HG03342 (cell line): Measurements from ENCODE around the gene OR9Q1.

Experiments
- ATAC-seq: cut with Tn5 transposase; IDR thresholded peaks from one replicate; pipeline ENCODE4 v1.9.1; 2021; ENCODE audit warnings: mild to moderate bottlenecking, moderate library complexity; ENCODE audit not compliant: unreplicated experiment

The OR9Q1 gene

DNA sequence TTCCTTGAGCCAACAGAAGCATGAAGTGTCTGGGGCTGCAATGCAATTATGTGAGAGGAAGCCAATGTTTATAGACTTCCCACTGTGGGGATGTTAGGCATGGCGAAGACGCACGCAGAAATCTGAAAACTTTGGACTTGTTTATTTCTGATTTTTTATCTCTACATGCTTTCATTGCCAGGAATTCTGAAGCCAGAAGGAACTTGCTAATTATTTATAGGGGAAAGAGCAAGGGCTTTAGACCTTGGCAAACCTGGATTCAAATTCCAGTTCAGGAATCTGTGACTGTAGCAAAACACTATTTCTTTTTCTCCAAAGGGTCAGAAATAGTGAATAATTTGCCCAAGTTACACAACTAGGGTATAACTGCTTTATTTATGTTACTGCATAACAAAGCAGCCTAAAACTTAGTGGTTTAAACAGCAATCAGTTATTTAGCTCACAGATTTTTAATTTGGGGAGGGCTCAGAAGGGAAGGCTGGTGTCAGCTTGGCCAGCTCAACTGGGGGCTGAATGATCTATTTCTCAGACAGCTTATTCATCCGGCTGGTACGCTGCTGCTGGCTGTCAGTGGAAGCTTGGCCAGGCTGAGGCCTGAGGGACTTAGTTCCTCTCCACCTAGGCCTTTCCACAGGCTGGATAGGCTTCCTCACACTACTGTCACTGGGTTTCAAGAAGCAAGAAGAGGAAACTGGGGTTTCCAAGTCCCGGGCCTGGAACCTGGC, 5.2 kb downstream of the OR9Q1 start:
- no peak for ATAC-seq

- ATAC-seq: no peak
These were observed 7.0 kb downstream of the OR9Q1 start, which contains the start of gene OR6Q1 for GRCh38 chr11:58030653-58031052. Gene OR6Q1, plus strand, starts transcription at chr11:58030953. Its CDS starts 0 bp downstream, at chr11:58030953.

DNA sequence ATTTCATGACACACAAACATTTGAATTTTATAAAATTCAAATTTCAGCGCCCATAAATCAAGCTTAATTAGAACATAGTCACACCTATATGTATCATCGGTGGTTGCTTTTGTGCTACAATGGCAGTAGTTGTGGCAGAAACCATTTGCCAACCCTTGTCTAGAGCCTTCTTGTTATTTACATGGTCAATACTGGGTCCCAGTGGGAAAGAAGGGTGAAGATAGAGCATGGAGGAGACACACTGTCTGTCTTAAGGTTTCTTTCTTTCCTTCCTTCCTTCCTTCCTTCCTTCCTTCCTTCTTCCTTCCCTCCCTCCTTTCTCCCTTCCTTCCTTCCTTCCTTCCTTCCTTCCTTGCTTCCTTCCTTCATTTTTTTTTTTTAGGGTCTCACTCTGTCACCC, 10.8 kb downstream of the OR9Q1 start:
- no peak for ATAC-seq

DNA sequence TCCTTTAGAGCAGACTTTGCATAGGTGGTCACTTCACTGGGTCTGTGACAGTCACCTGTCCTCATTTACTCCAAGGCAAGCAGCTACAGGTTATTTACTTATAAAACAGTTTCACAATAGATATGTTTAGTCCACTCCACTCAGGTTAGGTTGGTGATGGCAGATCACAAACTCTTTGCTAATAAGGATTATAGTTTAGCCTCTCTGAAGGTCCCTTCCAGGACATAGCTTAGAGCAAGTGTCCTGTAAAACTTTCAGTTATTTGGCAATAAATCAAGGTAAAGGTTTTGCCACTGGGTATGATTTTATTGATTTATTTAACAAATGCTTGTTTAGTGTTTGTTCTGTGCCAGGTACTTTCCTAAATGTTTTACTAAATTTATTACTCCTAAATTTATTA, 15.9 kb downstream of the OR9Q1 start:
- no peak for ATAC-seq

DNA sequence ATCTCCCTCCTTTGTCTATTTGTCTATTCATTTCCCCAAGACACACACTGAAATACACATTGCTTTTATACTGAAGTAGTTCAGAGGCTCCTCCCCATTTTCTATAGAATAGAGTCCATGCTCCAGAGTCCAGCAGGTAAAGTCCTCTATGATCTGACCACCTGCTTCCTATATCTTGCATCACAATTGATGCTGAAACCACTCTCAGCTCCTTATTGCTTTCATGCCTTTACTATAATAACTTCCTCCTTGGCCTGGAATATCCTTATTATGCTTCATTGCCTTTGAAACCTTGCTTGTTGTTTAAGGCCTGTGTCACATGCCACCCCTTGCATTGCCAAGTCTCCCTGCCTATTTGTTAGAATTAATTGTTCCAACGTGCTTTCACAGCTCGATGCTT, 19.7 kb downstream of the OR9Q1 start:
- ATAC-seq: no peak

DNA sequence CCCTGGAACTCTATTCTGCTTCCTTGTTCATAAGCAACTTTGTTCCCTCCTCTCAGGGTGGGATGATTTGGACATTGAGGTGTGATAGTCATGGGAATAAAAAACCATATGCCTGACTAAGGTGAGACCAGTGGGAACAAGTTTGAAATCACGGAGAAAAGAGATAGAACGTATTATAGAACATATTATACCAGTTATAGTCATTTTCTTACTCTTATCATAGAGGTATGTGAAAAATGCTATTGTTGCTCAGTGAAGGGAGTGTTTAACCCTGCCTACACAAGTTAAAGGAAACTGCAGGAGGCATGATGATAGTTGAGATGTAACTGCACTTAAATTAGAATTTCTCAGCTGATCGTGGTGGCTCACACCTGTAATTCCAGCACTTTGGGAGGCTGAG, 22.6 kb downstream of the OR9Q1 start:
- no peak for ATAC-seq

DNA sequence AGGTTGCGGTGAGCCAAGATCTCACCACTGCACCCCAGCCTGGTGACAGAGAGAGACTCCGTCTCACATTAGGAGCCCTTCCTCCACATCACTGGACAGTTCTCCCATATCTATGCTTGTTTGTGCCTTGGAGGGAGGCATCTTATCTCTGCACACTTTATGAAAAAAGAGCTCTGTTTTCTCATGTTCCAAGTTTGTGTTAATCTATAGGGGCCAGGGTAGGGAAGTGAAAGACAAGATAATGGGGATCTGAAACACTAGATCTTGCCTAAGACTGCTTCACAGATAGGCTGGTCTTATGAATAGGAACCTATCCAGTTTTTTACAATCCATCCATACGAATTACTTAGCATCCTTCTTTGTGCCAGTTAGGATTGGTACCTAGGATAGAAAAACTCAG, 24.1 kb downstream of the OR9Q1 start:
- ATAC-seq: no peak

DNA sequence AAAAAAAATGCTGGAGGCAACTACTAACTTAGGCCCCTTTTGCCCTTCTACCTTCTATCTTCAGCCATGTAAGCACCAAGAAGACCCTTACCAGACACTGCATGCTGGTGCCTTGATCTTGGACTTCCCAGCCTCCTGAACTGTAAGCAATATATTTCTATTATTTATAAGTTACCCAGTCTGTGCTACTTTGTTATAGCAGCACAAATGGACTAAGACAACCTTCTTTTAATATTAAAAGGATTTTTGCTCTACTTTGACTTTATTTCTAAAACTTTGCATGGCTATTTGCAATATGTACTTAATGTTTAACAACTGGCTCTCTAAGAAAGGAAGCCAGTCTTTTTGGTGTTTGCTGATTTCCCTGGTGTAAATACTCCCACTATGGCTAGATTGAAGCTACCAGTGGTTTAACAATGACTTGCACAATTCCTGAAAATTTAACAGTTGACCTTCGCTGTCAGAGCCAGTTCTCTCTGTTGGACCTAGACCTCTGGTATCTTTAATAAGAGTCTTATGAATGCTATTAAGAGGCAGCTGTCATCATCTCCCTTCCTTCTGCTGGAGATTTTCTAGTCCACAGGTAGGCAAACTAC, 32.2 kb downstream of the OR9Q1 start:
- no peak for ATAC-seq

DNA sequence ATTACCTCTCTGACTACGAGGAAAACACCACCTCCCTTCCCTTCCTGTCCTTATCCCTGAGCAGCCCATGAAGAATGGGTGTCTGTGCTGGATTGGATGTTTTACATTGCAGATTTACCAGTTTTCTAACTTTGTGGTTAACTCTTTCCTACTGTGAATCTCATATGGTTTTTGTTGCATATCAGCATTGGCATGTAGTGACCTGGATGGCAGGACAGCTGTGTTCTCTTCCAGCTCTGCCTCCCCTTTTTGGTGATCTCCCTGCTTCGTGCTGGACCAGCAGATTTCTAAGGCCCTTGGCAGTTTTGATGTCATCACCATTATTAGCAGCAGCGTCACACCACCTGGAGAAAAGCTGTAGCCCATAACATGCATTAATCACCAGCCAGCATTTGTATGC, 33.8 kb downstream of the OR9Q1 start:
- ATAC-seq: no peak

DNA sequence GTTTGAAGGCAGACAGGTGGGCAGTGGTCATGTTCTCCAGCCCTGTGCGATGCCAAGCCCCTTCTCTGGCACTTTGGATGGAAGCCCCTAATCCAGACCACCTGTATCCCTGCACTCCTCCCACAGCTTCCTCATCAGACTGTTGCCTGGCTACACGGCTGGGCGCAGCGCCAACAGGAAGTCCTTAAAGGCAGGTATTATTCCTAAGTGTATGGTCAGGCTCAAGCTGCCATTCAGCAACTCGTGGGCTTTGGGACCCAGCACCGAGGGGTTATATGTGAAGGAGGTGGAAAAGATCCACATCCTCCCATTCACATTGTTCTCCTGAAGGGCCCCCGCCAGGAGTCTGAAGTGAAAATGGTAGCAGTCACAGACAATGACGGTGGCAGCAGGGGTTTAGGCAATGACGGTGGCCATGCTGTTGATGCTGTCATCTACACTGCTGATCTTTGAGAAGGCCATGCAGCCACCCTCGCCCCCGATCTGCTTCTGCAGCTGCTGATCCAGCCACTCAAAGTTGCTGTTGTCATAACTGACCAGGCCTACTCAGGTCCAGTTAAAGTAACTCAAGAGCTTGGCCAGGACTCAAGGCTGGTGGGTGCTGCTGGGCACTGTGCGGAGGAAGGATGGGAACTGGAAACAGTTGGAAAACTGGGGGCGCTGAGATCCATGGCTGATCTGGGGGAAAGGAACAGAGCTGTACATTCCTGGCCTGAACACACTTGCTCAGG, 34.8 kb downstream of the OR9Q1 start:
- no peak for ATAC-seq

DNA sequence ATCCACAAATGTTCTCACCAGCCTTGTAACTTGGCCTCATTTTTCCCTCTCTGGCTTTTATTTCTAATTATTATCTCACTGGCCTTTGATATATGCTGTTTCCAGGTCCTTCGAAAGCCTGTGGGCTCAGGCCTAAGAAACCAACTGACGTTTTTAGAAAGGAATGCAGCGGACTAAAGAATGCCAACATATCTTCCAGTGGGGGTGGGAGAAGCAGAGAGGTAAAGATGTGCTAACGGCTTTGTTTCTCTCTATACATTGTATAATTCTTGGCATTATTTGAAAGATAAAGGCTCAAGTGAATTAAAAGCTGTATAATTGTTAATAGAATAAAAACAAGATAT, 35.3 kb downstream of the OR9Q1 start:
- no peak for ATAC-seq

DNA sequence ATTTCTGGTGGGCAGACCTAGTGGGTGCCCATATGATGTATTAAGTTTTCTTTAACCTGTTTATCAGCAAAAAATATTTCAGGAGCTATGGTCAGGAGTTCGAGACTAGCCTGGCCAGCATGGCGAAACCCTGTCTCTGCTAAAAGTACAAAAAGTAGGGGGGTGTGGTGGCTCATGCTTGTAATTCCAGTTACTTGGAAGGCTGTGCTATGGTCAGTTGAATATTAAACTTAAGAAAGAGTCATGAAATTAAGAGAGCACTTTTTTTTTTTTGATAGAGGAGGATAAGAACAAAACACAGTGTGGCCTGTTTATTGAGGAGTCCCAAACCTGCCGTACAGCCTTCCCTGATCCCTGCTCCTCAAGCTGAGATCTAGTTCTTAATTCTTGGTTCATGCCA, 36.9 kb downstream of the OR9Q1 start:
- ATAC-seq: no peak

DNA sequence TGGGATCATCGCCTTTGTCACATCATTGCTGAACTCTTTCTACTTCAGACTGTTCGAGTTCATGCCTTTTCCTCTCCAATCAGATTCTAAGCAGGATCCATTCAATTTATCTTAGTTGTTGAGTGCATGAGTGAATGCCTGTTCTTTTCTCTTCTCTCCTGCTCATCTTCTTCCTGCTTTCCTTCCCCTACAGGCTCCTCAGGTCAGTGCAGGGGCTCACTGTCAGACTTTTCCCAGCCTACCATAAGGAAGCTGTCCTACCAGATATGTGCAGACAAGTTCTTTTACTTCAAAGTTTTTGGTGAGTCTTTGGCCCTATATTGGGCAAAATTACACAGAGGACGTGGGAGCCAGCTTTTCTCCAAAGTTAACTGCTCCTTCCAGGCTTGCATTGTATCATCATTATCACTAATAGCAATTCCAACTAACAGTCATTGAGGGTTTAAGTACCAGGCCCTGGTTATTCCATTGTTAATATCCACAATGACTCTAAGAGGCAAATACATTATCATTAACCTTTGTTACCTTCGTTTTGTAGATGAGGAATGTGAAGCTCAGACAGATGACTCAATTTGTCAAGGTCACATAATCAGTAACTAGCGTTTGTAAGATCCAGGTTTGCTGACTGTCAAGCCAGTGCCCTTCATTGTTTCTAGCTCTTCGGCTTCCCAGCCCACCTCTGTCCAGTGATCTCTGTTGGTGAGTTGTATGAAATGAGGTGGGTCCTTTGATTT, 37.4 kb downstream of the OR9Q1 start:
- ATAC-seq: no peak

DNA sequence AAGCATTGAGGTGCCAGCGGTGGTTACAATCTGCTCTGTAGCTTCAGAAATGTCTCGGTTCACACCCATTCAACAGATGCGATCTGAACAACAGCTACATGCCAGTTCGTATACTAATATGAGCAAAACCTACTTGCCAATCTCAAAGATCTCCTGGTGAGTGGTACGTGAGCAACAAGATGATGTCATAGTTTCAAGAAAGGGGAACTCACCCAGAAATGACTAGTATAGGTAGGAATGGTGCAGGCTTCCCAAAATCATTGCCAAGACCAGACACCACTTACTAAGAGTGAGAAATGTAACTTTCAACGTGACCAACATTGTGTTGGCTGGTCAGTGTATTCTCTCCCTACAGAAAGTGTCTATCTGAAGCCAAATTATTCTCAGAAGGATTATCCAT, 38.1 kb downstream of the OR9Q1 start:
- no peak for ATAC-seq

- ATAC-seq: no peak
These were observed 44.0 kb downstream of the OR9Q1 start for GRCh38 chr11:58067685-58068084.

DNA sequence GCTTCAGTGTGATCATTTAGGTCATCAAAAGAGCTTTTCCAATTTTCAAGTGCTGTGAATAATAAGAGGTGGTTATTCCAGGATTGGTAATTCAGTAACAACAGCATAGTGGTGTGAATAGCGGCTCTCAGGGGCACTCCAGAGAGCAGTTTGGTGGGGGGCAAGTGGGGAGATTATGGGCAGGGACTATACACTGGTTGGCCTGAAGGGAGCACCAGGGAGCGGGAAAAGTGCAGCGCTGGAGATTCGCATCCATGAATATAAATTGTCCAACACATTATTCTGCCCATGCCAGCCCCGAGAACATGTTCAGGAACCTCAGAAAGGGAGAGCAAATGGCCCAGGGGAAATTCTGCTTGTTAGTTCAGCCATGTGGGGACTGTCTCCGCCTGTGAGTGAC, 45.0 kb downstream of the OR9Q1 start:
- ATAC-seq: no peak

GRCh38 chr11:58070585-58070984, 46.9 kb downstream of the OR9Q1 start:
- no peak for ATAC-seq

GRCh38 chr11:58075781-58076180, 52.1 kb downstream of the OR9Q1 start:
- ATAC-seq: no peak

- ATAC-seq: no peak
These were observed 62.8 kb downstream of the OR9Q1 start for GRCh38 chr11:58086528-58086927.

DNA sequence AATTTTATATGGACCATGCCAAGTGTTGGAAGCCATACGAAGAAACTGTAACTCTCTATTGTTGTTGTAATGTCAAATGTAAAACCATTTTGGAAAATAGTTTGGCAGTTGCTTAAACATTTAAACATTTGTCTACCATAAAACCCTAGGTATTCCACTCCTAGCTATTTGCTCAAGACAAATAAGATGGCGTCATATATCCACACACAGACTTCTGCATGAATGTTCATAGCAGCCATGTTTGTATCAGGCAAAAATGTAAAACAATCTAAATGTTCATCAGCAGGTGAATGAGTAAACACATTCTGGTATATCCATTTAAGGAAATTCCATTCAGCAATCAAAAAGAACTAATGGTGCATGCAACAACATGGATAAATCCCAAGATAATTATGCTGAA, 73.8 kb downstream of the OR9Q1 start:
- no peak for ATAC-seq

GRCh38 chr11:58121096-58121495, 97.4 kb downstream of the OR9Q1 start:
- ATAC-seq: no peak

DNA sequence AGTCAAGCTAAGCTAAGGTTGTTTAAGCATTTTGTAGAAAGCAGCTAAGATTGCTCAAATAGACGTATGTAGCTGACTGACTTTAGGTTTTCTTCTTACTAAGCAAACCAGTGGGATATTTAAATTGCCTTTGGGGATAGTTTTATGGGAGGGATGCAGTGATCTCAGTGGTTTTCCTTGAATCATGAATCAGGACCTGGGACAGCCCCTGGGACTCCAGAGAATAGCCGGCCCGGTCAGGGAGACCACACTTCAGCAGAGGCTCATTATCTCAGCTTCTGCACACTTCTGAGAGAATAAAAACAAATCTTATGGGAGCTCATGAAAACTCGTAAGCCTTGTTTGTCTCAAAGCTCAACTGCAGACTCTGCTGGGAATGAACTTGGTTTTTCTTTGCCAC, 101.8 kb downstream of the OR9Q1 start, which contains the start of gene OR9I1:
TSS of gene OR9I1 (minus strand) at position 62 of the 400 bp plus-strand sequence. CDS start 6,086 bp downstream, outside the sequence.
- no peak for ATAC-seq
